Type B pancreatic cell (in vitro differentiated cells): ENCODE results near the gene UNKL. TPM values are rescaled to one million over a fixed set of nuclear protein-coding genes. Genes with fewer than 3 reads are reported as not detected.
"Not testable (repeated sequence)": the region's sequence is repeated elsewhere in the genome, so short reads cannot be mapped to it uniquely, and the experiment has no call there.

Experiments
- DNase-seq: peaks from one replicate; pipeline ENCODE4 v3.0.0; 2021; ENCODE audit warnings: mixed read lengths; ENCODE audit not compliant: unreplicated experiment; ENCODE audit errors: extremely low spot score
- H3K27ac Mint-ChIP-seq: 2 replicates; pipeline ENCODE4 v1.8.0; 2021; ENCODE audit warnings: mild to moderate bottlenecking, mixed read lengths
- H3K27me3 Mint-ChIP-seq: 2 replicates; pipeline ENCODE4 v1.8.0; 2021; ENCODE audit warnings: mixed read lengths
- H3K36me3 Mint-ChIP-seq: 2 replicates; pipeline ENCODE4 v1.8.0; 2021; ENCODE audit warnings: mixed read lengths
- H3K4me1 Mint-ChIP-seq: one replicate; pipeline ENCODE4 v1.8.0; 2021; ENCODE audit warnings: mixed read lengths; ENCODE audit not compliant: unreplicated experiment
- H3K4me3 Mint-ChIP-seq: 2 replicates; pipeline ENCODE4 v1.8.0; 2021; ENCODE audit warnings: mild to moderate bottlenecking, mixed read lengths
- H3K9me3 Mint-ChIP-seq: 2 replicates; pipeline ENCODE4 v1.8.0; 2021; ENCODE audit warnings: mixed read lengths
- total RNA-seq: library from RNA; stranded (reverse); gene quantifications from 2 replicates; pipeline ENCODE4 v1.2.1, GENCODE V29; 2021; ENCODE audit warnings: low replicate concordance
- TF ChIP-seq, protein P1 (sequence below): fragments of 200-600 bp; sonication (generic); conservative IDR thresholded peaks from 2 replicates; pipeline ENCODE4 v1.5.0; 2021; ENCODE audit warnings: antibody characterized with exemption, mild to moderate bottlenecking

UNKL gene
- total RNA-seq, 1 donor from 2014 or later, result 26.1 TPM

GRCh38 chr16:1333149-1333812, 81.2 kb downstream of the UNKL start, which contains the start of gene BAIAP3:
Gene BAIAP3 (plus strand): TSS chr16:1333645. CDS start chr16:1338550, 4,905 bp downstream.
- DNase-seq, result no peak
- Mint-ChIP-seq H3K4me3 (peak within 1 kb of the TSS; percentile 75), H3K36me3 (no peaks in the 10 kb centered on the region), H3K27ac (peak within 1 kb of the TSS; percentile 41), H3K4me1 (no peaks in the 10 kb centered on the region), H3K9me3 (no peaks in the 10 kb centered on the region), H3K27me3 (peaks cover 47% of the 10 kb centered on the region)
- TF ChIP-seq, protein P1, sequence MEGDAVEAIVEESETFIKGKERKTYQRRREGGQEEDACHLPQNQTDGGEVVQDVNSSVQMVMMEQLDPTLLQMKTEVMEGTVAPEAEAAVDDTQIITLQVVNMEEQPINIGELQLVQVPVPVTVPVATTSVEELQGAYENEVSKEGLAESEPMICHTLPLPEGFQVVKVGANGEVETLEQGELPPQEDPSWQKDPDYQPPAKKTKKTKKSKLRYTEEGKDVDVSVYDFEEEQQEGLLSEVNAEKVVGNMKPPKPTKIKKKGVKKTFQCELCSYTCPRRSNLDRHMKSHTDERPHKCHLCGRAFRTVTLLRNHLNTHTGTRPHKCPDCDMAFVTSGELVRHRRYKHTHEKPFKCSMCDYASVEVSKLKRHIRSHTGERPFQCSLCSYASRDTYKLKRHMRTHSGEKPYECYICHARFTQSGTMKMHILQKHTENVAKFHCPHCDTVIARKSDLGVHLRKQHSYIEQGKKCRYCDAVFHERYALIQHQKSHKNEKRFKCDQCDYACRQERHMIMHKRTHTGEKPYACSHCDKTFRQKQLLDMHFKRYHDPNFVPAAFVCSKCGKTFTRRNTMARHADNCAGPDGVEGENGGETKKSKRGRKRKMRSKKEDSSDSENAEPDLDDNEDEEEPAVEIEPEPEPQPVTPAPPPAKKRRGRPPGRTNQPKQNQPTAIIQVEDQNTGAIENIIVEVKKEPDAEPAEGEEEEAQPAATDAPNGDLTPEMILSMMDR, result no peak

DNA sequence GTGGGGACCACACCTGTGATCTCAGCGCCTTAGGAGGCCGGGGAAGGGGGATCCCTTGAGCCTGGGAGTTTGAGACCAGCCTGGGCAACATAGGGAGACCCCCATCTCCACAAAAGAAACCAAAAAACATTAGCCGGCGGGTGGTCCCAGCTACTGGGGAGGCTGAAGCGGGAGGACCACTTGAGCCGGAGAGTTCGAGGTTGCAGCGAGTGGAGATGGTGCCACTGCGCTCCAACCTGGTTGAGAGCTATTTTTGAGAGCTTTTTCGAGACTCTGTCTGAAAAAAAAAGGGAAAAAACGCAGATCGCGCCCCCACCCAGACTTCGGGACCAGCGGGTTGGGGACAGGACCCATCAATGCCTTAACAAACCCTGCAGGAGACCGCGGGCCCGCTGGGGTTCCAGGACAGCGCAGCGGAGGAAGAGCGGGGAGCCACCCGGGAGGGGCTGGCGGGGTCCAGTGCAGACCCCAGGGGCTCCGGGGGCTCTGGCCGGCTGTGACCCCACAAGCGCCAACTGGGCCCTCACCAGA, 81.8 kb downstream of the UNKL start:
- Mint-ChIP-seq H3K27me3 (peaks cover 47% of the 10 kb centered on the region), H3K4me3 (peak overlapping the region; percentile 75), H3K36me3 (no peaks in the 10 kb centered on the region), H3K9me3 (no peaks in the 10 kb centered on the region), H3K4me1 (no peaks in the 10 kb centered on the region), H3K27ac (peak overlapping the region; percentile 41)
- TF ChIP-seq, protein P1, result no peak
- no peak for DNase-seq

GRCh38 chr16:1331712-1332617, 82.5 kb downstream of the UNKL start:
- Mint-ChIP-seq H3K27ac (peak overlapping the region; percentile 41), H3K27me3 (peaks cover 43% of the 10 kb centered on the region), H3K9me3 (no peaks in the 10 kb centered on the region), H3K4me3 (peak overlapping the region; percentile 75), H3K4me1 (no peaks in the 10 kb centered on the region), H3K36me3 (no peaks in the 10 kb centered on the region)
- no peak for DNase-seq
- TF ChIP-seq, protein P1, result no peak

DNA sequence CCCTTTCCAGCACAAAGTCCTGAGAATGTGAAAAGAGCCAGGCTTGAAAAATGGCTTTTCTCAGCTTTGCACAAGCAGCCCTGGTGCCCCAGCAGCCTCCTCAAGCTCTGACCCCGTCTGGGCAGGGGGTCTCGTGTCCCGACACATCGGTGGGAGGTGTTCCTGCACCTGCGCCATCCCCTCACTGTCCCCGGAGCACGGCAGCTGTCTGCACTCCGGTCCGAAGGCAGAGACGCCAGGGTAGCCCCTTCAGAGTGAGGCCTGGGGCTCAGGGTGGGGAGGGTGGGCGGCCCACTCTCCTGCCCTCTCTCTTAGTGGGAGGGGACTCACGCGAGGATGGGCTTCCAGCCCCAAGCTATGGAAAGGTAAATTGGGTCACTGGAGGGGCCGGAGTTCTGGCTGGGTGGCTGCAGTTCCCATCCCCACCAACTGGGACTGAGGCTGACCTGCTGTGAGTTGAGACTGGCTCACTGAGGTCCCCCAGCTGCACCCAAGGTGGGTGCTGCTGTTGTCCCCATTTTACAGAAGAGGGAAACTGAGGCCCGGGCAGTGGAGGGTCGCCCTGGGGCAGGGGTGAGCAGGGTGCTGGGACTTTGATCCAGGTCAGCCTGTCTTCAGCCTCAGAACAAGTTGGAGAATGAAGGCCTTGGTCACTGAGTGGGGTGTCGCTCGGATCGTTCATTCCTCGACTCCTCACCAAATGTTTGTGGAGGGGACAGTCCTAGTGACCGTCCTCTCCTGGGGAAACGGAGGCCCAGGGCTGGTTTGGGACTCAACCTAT, 83.4 kb downstream of the UNKL start:
- H3K36me3 Mint-ChIP-seq, result no peaks in the 10 kb centered on the region
- no peaks in the 10 kb centered on the region for H3K9me3 Mint-ChIP-seq
- no peak overlapping the region for H3K27ac Mint-ChIP-seq
- peak overlapping the region; percentile 74 for H3K4me3 Mint-ChIP-seq
- peaks cover 36% of the 10 kb centered on the region for H3K27me3 Mint-ChIP-seq
- DNase-seq, result no peak
- TF ChIP-seq, protein P1, result no peak
- H3K4me1 Mint-ChIP-seq, result no peaks in the 10 kb centered on the region

GRCh38 chr16:1330260-1330914, 84.1 kb downstream of the UNKL start:
- H3K4me3 Mint-ChIP-seq, result no peak overlapping the region
- peaks cover 29% of the 10 kb centered on the region for H3K27me3 Mint-ChIP-seq
- H3K27ac Mint-ChIP-seq, result no peak overlapping the region
- TF ChIP-seq, protein P1, result peak; percentile 73
- no peaks in the 10 kb centered on the region for H3K4me1 Mint-ChIP-seq
- H3K36me3 Mint-ChIP-seq, result no peaks in the 10 kb centered on the region
- no peaks in the 10 kb centered on the region for H3K9me3 Mint-ChIP-seq
- no peak for DNase-seq

- DNase-seq, H3K4me1 Mint-ChIP-seq, H3K27ac Mint-ChIP-seq, H3K9me3 Mint-ChIP-seq, H3K36me3 Mint-ChIP-seq: not testable (repeated sequence)
- Mint-ChIP-seq H3K4me3 (peak overlapping the region; percentile 31), H3K27me3 (peaks cover 18% of the 10 kb centered on the region)
These were observed 85.5 kb downstream of the UNKL start for GRCh38 chr16:1328961-1329360.

GRCh38 chr16:1328136-1328535, 86.4 kb downstream of the UNKL start:
- not testable (repeated sequence) for H3K9me3 Mint-ChIP-seq, H3K27ac Mint-ChIP-seq, H3K4me1 Mint-ChIP-seq, DNase-seq, H3K36me3 Mint-ChIP-seq, H3K4me3 Mint-ChIP-seq
- H3K27me3 Mint-ChIP-seq, result peaks cover 18% of the 10 kb centered on the region
